ENCODE measurements around the gene MTAP. TPM values are rescaled to one million over a fixed set of nuclear protein-coding genes. Genes with fewer than 3 reads are reported as not detected.

MTAP gene
- total RNA-seq, 1 experiment from 2014 or later = 46.1 TPM

GRCh38 chr9:21967169-21967568, 164.7 kb downstream of the MTAP start:
- no peaks in the 10 kb centered on the region for H3K9me2 ChIP-seq (ENCODE audit: insufficient read depth)
- H3K27ac ChIP-seq = no peak overlapping the region
- DNase-seq = no peak
- peaks cover under 1% of the 10 kb centered on the region; the same call in 1 of the 2 replicates for H4K20me1 ChIP-seq (ENCODE audit: insufficient read depth)
- no peaks in the 10 kb centered on the region for H3K9me3 ChIP-seq (ENCODE audit: insufficient read depth, low read depth)
- peaks cover 16% of the 10 kb centered on the region for H3K79me2 ChIP-seq (ENCODE audit: low read depth)
- intact Hi-C loops (cut with micrococcal nuclease; ENCODE audit: unreplicated experiment) = no loop called here
- TF ChIP-seq, protein P1, sequence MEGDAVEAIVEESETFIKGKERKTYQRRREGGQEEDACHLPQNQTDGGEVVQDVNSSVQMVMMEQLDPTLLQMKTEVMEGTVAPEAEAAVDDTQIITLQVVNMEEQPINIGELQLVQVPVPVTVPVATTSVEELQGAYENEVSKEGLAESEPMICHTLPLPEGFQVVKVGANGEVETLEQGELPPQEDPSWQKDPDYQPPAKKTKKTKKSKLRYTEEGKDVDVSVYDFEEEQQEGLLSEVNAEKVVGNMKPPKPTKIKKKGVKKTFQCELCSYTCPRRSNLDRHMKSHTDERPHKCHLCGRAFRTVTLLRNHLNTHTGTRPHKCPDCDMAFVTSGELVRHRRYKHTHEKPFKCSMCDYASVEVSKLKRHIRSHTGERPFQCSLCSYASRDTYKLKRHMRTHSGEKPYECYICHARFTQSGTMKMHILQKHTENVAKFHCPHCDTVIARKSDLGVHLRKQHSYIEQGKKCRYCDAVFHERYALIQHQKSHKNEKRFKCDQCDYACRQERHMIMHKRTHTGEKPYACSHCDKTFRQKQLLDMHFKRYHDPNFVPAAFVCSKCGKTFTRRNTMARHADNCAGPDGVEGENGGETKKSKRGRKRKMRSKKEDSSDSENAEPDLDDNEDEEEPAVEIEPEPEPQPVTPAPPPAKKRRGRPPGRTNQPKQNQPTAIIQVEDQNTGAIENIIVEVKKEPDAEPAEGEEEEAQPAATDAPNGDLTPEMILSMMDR (conservative IDR thresholded peaks at IDR 0.05) = no peak
- TF ChIP-seq EZH2 (IDR thresholded peaks at IDR 0.05; ENCODE audit: low read depth) = no peak
- POLR2A ChIA-PET (ENCODE audit: unreplicated experiment) = no interaction called here
- peaks cover 21% of the 10 kb centered on the region; the same call in 1 of the 2 replicates for H3F3A ChIP-seq (ENCODE audit: insufficient read depth, low read depth)
- CTCF ChIA-PET = no interaction called here
- no TSS peak for BruUV-seq (replicated peaks)
- no peak overlapping the region for H3K4me2 ChIP-seq
- H2AFZ ChIP-seq = no peak overlapping the region
- H3K27me3 ChIP-seq (ENCODE audit: insufficient read depth, low read depth) = no peaks in the 10 kb centered on the region
- no peak overlapping the region for H3K4me3 ChIP-seq
- peaks cover 29% of the 10 kb centered on the region for H3K36me3 ChIP-seq (ENCODE audit: low read depth)
- peaks cover 5% of the 10 kb centered on the region for H3K4me1 ChIP-seq (replicated peaks; ENCODE audit: insufficient read depth)

- H4K20me1 ChIP-seq (ENCODE audit: insufficient read depth) = peaks cover 6% of the 10 kb centered on the region
- H3K9me2 ChIP-seq (ENCODE audit: insufficient read depth) = no peaks in the 10 kb centered on the region
- H3K27me3 ChIP-seq (ENCODE audit: insufficient read depth, low read depth) = no peaks in the 10 kb centered on the region
- H3K9me3 ChIP-seq (ENCODE audit: insufficient read depth, low read depth) = no peaks in the 10 kb centered on the region
- no peak overlapping the region for H3K4me2 ChIP-seq
- TF ChIP-seq, protein P1 (conservative IDR thresholded peaks at IDR 0.05) = no peak
- no peak for TF ChIP-seq EZH2 (IDR thresholded peaks at IDR 0.05; ENCODE audit: low read depth)
- intact Hi-C loops (cut with micrococcal nuclease; ENCODE audit: unreplicated experiment) = no loop called here
- H3F3A ChIP-seq (ENCODE audit: insufficient read depth, low read depth) = peaks cover 22% of the 10 kb centered on the region; the same call in 1 of the 2 replicates
- ChIA-PET POLR2A (ENCODE audit: unreplicated experiment) (no interaction called here), CTCF (no interaction called here)
- peaks cover 34% of the 10 kb centered on the region for H3K36me3 ChIP-seq (ENCODE audit: low read depth)
- H3K4me3 ChIP-seq = no peak overlapping the region
- BruUV-seq (replicated peaks) = no TSS peak
- no peak overlapping the region for H2AFZ ChIP-seq
- H3K79me2 ChIP-seq (ENCODE audit: low read depth) = peaks cover 21% of the 10 kb centered on the region
- peaks cover 10% of the 10 kb centered on the region for H3K4me1 ChIP-seq (replicated peaks; ENCODE audit: insufficient read depth)
- no peak for DNase-seq
- no peak overlapping the region for H3K27ac ChIP-seq
These were observed 165.3 kb downstream of the MTAP start for GRCh38 chr9:21967702-21968101.

DNA sequence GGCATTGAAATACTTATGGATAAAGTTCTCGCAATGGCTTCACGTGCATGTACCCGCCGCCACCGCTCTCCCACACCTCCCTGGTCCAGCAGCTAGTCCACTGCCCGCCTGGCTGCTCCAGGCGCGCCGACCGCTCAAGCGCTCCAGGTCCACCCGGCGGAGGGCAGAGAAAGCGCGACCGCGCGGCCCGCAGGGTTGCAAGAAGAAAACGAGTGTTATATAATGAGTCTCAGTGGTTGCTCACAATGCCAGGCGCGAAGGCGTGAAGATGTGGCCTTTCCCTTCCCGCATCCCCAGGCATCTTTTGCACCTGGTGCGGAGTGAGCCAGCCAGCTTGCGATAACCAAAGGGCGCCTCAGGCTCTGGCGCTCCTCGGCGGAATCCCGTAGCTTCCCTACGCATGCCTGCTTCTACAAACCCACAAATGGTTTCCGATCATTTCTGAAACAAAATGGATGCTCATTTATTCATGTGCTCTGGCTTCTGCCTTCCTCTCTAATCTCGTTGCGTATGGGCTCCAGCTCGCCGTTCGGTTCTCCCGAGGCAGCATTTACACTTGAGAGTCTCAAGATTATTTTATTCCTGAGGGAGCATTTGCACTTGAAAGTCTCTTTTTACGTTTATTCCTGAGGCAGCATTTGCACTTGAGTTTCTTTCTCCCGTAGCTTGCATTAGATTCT, 166.0 kb downstream of the MTAP start:
- TF ChIP-seq, protein P1 (conservative IDR thresholded peaks at IDR 0.05) = no peak
- no peak for TF ChIP-seq EZH2 (IDR thresholded peaks at IDR 0.05; ENCODE audit: low read depth)
- Histone ChIP-seq H4K20me1 (ENCODE audit: insufficient read depth) (peaks cover 6% of the 10 kb centered on the region), H3K27ac (no peak overlapping the region), H3K4me1 (replicated peaks; ENCODE audit: insufficient read depth) (peaks cover 13% of the 10 kb centered on the region), H3K27me3 (ENCODE audit: insufficient read depth, low read depth) (no peaks in the 10 kb centered on the region), H3F3A (ENCODE audit: insufficient read depth, low read depth) (peaks cover 23% of the 10 kb centered on the region; the same call in 1 of the 2 replicates), H3K4me2 (no peak overlapping the region), H3K9me2 (ENCODE audit: insufficient read depth) (no peaks in the 10 kb centered on the region), H3K79me2 (ENCODE audit: low read depth) (peaks cover 29% of the 10 kb centered on the region), H2AFZ (no peak overlapping the region), H3K9me3 (ENCODE audit: insufficient read depth, low read depth) (no peaks in the 10 kb centered on the region), H3K36me3 (ENCODE audit: low read depth) (peaks cover 36% of the 10 kb centered on the region), H3K4me3 (no peak overlapping the region)
- ChIA-PET CTCF (no interaction called here), POLR2A (ENCODE audit: unreplicated experiment) (no interaction called here)
- intact Hi-C loops (cut with micrococcal nuclease; ENCODE audit: unreplicated experiment) = no loop called here
- no TSS peak for BruUV-seq (replicated peaks)
- DNase-seq = no peak
